ENCODE measurements around the gene PSAT1.

The PSAT1 gene

DNA sequence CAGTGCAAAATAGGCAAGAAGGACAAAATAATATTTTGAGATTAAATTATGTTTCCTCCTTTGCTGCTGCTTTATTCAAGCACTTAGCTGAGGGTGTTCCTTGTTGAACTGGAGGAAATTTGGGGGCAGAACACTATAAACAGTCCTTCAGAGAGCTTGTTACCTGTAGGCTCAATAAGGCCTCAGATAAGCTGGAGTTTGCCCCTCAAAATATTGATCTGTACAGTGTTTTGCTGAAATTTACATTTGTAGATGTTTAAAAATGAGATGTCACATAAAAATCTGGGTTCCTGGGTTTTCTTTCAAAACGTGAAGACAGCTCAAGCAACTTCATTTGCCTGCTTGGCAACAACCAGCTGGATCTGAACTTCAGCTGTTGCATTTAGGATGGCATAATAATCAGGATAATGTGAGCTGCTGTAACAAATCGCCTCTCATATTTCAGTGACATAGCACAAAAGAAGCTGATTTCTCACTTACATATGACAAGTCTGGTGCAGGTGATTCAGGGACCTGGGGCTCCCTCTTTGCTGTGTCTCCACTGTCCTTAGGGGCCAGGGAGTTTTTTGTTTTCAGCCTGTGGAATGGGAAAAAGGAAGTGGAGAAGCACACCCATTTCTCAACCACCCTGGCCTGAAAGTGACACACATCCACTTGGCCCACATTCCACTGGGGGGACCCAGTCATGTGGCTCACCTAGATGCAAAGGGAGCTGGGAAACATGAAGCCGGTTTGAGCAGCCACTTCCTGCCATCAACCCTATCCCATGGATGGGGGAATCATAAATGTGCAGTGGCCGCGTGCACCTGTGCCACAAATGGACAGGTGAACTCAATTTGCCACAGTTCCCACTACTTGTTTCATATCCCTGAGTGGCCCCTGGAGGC lies 2.4 kb upstream of the PSAT1 start:
- no peak for DNase-seq

DNA sequence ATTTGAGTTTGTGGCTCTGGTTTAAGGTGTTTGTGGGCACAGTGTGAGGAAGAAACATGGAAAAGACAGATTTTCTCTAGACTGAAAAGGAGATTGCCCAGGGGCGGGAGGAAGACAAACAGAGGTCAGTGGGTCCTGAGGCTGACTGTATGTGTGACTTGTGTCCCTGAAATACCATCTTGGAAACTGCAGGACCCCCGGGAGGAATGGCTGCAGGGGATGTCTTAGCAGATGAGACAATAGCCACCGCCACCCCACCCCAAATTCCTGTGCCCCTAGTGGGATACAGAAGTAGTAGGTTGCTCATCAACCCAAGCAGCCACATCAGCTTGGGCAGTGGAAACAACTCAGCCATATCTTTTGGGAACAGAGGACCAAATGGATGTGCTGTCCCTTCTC lies 1.7 kb upstream of the PSAT1 start:
- no peak for DNase-seq

DNA sequence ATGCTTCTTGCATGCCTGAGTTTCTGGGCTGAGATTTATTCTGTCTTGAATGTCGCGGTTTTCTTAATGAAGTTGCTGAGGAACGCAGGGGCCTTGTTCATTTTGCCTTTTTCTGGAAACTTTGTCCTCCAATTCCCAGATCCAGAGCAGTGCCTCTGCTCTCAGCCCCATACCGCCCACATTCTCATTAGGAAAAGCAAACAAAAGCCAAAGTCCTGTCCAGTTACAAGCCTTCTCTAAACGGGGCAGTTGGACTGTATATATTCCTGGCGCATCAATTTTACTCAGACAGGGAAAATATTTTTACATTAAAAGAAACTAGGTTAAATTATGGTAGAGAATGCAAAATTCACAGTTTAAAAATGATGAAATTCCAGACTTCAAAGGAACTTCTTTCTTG lies 1.2 kb upstream of the PSAT1 start:
- no peak for DNase-seq

DNA sequence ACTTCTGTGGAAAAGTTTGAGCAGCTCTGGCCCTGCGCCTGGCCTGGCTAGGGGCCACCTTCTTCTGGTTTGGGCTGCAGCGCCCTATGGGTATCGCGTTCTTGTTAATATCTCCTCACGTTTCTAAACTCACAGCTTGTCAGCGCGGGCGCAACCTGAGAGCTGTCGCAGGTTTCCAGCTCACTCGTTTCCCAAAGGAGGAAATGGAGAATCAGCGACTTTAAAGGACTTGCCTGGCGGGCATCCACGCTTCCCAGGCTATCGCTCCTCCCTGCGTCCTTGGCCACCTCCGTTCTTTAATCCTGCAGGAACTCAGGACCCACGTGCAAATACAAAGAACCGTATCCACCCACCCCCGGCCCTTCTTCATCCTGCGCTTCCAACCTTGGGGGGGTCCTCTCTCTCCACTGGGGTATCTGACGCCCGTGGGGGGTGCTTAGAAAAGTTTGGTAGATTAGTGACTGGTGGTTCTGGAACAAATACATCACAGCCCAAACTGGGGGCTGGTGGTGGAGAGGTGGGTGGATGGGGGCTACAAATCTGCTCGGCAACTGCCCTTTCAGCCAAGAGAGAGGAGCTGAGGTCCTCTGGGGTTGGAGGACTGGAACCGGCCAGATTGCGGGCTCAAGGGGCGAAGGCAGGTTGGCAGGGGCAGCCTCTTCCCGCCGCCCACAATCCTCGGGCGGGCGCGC lies 578 bp upstream of the PSAT1 start:
- DNase-seq = peak; percentile 3

DNA sequence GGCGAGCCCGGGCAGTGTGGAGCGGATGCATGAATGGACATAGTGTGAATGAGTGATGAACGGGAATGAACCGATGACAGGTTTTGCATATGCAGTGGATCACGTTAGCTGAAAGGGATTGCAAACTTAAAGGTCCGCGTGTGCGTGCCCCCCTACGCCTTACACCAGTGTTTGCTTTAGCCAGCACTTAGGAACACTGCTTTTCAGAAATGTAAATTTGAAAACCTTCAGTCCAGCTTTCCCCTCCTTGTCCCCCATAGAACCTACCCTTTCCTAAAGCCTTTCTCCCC lies 692 bp downstream of the PSAT1 start:
- peak; percentile 21 for DNase-seq

DNA sequence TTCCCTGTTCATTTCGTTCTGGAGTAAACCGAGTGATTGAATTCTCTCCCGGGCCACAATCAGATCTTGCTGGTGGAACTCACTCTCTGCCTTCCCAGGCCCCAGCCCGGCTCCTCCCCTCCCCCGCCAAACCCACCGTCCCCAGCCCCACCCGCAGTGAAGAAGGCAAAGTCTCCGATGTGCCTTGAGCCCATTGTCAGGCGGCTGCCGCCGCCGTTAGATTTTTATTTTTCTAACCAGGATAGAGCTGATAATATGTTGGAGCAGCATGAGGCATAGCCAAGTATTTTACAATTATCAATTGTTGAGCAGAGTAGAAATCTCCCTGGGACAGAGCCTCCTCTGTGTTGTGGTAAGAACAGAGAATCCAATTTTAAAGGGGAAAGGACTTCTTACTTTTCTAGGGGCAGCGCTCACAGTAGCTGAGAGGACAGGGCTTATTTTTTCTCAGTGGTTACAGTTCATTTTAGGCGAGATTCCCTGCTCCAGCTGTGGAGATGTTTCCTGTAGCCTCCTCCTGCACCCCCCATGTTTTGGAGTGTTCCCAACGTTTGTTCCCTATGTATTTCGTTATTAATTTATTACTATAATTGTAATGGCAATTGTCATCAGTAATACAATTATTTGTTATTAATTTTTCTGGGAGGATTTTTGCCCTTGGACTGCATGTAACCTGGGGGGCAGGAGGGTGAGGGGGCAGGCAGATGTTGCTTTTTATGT lies 1.3 kb downstream of the PSAT1 start:
- no peak for DNase-seq

DNA sequence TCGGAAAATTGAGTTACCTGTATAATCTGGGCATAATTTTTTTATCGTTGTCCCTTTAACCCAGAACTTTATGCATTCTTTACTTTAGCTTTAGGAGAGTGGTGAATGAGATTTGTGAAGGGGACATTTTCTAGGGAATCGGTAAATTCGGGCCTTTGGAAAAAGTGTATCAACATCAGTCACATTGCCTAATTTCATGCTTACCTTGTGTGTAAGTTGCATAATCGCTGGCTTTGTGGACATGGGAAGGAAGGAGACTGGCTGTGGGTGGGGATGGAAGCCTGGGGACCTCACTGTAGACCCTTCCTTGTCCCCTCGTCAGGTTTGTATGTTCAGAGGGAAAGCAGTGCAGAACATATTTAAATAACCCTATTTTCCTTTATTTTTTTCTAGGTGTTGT lies 3.3 kb downstream of the PSAT1 start:
- DNase-seq = no peak

DNA sequence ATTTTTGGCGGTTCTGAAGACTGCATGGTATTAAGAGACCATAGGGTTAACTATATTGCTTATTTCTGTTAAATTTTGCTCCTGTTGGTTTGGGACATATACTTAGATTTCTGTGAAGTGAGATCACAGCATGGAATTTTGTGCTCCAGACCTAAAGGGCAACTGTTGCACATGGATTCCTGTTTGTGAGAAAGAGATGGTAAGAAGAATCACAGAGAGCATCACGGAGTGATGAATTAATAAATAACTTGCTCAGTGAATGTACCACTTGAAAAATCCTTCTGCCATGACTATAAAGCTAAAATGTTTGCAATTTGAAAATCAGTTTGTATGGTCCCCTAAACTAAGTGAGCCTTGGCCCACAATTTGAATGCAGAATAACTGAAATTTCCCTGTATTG lies 4.5 kb downstream of the PSAT1 start:
- no peak for DNase-seq

DNA sequence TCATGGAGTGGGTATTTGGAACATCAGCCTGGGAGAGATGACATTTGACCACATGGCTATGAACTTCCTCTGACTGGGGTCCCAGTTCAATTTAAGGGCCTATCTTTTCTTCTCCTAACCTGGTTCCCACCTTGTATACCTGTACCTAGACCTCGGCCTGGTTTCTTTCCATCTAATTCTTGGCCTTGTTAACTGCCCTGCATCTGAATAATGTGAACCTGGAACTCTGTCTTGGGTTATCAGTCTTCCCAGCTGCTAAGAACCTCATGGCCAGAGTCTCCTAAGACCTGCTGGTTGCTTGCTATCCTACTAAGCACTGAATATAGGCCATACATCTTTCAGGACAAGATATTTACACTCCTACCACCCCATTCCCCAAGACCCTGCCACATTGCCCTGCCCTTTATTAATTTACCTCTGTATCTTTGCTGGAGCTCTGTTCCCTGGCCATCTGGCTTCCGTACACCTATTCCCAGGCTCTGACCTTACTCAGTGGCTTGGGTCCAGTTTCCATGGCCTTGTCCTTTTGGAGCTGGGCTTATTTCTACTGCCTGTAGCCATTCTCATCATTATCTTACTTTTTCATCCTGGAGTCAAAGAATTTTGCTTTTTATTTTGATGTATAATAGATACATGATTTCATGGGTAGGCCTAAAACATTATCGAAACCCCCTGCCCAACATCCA lies 6.6 kb downstream of the PSAT1 start:
- DNase-seq = no peak

DNA sequence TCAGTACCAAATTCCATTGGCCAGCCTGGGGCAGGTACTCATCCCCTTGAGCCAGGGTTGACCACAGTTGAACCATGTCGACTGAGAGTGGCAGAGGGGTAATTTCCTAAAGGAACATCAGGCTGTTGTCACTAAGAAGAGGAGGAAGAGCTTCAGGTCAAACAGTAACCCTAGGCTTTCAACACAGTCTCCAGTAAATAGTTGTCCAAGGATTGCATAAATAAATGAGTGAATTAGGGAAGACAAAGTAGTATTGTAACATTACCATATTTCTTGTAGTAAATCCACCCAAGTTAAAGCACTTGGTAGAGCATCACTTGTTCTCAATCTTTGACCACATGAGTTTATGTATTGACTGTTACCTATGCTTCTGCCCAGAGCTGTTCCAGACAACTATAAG lies 7.4 kb downstream of the PSAT1 start:
- no peak for DNase-seq

DNA sequence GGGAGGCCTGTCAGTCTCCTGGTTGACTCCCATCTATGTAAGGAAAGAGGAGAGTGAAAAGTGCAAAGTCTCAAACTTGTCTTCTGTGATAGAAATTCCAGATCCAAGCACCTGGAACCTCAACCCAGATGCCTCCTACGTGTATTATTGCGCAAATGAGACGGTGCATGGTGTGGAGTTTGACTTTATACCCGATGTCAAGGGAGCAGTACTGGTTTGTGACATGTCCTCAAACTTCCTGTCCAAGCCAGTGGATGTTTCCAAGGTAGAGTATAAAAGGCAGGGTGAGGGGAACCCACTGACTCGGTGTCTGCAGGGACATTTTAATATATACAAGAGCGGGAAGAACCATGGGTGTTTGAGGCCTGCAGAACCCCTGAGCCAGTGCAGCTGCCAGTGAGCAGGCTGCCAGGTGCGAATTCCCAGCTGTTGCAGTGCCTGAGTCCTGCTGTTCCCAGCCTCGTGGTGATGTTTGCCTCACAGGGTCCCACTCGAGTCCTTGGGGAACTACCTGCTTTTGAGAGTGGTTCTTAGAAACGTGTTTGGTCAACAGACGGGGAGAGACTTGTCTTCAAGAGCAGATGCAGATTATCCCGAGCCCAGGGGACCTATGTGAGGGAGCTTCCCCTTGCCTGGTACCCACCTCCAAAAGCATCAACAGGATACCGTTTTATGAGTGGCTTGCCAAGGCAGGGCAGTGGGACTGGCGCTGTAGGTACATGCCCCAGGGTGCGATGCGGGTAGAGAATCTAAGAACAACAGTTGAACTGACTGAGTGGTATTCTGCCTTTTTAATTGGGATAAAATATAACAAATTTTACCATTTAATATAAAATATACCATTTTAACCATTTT lies 9.5 kb downstream of the PSAT1 start:
- no peak for DNase-seq

DNA sequence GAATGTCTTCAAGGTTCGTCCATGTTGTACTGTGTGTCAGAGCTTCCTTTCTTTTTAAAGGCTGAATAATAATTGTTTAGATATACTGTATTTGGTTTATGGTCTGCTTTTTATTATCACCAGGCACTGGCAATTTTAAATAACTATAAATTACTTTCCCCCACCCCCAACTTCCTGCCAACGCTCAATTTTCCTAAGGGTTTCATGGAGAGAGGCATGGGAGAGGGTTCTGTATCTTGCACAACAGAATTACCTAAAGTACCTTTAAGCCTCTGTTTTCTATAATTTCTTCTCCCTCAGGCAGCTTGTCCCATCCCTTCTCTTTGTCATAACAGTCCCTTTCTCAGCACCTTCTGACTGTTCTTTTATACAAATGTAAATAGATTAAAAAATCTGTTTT lies 10.4 kb downstream of the PSAT1 start:
- no peak for DNase-seq

DNA sequence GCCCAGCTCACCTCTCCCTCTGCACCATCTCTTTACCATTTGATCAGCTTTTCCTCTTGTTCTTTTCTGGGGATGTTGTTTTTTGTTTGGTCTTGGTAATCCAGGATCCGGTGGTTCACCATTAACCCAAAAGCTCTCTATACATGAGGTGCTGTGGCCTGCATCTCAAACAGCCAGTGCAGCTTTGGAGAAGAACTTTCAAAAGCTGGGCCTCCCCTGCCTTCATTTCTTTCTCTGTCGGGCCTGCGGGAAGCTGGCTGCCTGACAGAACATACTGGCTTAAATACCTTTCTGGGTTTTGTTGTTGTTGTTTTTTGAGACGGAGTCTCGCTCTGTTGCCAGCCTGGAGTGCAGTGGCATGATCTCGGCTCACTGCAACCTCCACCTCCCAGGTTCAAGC lies 12.1 kb downstream of the PSAT1 start:
- no peak for DNase-seq

DNA sequence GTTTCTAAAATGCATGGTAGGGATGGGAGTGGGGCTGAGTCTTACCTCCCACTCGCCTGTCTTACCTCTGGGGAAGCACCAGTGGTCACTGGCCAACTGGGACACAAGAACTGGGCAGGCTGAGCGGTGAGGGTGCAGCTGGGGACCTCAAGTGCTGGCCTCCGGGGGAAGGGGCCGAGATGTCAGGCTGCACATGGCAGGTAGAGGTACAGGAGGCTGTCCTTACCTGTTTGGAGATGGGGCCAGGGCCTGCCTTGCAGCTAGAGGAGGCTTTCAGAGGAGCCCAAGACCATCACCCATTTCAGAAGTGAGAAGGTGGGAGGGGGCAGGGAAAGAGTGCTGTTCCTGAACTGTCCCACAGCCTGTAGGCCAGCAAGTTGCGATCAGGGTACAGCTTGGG lies 14.2 kb downstream of the PSAT1 start:
- no peak for DNase-seq

DNA sequence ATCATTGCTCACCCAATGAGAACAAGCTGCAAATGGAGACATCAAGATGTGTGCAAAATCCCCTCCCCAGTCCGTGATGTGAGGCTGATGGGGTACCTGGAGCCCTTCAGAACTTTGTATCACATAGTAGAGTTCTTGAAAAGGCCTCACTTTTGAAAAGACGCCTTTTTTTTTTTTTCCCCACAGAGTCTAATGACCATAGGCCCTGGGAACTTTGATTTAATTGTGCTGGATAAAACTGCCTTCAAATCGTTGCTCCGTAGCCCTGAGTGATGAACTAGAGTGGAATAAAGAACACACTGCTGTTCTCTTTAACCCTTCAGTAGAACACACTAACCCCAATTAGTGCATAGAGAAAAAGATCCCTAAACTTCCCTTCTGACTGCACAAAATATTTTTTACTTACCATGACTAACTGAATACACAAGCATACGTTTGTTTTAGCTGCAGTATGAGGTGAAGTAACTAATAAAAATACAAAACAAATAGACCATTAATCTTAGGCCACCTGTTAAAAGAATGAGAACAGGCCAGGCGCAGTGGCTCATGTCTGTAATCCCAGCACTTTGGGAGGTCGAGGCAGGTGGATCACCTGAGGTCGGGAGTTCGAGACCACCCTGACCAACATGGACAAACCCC lies 15.1 kb downstream of the PSAT1 start:
- no peak for DNase-seq

DNA sequence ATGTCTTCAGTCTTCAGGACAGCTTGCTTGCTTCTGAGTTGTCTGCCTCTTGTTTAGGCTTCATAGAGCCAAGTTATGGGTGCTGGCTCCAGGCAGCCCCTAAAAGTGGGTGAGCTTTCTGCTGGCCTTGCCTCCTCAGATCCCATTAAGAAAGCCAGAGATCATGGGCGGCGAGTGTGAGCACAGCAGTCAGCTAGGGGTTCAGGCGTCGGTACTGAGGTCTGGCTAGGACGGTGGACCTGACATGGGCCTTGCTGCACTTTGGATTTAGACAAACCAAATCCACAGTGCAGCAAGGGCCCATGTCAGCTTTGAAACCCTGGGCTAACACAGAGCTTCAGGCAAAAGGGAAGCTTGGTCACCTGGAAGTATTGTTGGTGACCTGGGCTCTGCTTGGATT lies 17.6 kb downstream of the PSAT1 start:
- DNase-seq = no peak

DNA sequence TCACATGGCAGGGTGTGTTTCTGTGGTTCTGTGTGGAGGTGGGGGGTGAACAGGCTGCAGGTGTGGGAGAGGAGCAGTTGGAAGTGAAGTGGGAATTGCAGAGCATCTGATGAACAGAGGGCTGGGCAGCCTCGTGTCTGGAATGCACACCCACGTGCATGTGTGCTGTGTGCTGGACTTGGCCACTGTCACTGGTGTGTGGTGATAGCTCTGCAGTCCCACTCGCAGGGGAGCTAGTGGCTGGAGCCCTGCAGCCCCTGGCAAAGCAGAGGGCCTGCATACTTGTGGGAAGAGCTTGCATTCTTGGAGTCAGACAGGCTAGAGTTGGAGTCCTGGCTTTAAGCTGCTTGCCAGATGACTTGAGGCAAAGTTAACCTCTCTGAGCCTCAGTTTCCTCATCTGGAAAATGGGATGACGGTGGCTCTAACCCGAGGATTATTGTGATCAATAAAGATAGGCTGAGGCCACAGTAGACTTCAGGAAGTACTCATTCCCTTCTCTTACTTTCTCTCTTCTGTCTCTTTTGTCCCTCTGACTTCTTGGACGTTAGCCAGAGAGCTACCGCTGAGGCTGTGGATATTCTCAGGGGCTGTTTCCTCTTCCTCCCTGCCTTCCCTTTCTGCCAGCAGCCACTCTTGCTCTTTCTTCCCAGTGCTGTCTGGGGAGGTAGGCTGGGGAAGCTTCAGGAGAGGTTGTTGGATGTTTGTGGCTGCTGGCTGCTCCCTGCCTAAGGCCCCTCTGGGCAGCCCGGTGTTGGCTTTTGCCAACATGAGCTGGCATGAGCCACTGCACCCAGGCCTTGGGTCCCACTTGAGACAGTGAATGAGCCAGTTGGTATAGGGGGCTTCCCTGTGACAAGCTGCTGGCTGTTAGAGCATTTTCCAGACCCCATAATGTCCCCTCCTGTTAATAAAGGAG lies 18.3 kb downstream of the PSAT1 start:
- no peak for DNase-seq

DNA sequence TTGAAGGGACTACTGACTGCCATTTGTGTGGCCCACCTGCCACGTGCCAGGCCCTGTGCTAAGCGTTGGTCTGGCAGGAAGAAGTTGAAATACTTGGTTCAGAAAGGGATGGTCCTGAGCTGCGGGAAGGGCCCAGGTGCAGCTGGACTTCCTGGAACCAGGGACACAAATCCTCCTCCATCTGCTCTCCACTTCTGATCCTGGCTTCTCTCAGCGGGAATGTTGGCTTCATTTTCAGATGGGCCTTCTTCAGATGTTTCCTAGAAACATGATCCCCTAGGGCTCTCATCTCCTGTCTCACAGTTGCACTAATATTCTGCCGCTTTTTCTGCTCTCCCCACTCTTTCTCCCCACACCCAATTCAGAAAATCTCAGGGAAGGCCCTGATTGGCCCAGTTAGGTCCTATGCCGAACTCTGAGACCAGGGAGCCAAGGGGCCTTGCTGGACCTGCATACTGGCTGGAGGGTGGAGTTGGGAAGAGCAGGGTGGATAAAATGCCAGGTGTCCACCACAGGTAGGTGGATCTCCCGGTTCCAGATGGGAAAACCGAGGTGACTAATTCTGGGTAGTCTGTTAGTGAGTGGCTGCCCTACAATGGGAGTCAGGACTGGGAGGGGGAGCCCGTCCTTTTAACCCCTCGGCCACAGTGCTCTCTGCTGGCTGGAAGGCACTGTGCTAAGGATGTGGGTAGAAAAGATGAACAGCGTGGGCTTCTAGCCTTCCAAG lies 19.4 kb downstream of the PSAT1 start:
- DNase-seq = no peak

DNA sequence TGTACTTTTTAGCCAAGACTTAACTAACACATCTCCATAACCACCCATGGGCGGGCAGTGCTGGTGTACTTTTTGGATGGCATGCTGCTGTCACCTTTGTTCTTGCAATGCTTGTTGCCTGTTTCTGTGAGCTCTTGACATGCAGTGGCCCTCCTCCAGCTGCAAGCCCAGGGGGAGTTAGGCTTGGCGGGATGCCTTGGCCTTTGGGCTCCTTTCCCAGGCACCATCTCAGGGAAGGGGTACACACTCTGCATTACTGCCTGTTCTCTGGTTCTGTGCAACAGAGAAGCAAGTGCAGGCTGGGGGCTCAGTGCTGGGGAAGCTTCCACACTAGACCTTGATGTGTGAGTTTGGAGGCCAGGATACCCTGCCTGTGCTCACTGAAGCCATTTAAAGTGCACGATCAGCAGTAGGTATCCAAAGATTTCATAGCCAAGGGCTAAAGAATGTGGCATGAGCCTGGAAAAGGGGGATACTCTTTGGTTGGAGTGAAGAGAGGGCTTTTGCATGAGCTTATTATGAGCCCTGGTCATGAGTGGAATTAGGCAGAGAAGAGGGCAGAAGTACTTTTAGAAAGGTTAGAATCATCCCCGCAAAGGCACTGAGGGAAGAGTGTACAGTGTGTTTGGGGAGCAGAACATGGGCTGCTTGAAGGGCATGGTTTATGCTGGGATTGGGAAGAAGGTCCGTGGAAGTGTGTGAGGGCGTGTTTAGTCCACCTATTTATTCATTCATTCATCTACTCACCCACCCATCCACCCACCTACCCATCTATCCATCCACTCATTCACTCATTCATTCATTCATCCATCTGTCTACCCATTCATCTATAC lies 22.5 kb downstream of the PSAT1 start:
- no peak for DNase-seq

All from NCI-H226 (cell line).